Central memory CD4-positive, alpha-beta T cell (primary cell): ENCODE measurements around the gene TPD52L2.
"Not testable (repeated sequence)": the region's sequence is repeated elsewhere in the genome, so short reads cannot be mapped to it uniquely, and the experiment has no call there.

ENCODE experiments used
- DNase-seq: peaks from one replicate; pipeline ENCODE4 v3.0.0; 2022

Gene TPD52L2

DNA sequence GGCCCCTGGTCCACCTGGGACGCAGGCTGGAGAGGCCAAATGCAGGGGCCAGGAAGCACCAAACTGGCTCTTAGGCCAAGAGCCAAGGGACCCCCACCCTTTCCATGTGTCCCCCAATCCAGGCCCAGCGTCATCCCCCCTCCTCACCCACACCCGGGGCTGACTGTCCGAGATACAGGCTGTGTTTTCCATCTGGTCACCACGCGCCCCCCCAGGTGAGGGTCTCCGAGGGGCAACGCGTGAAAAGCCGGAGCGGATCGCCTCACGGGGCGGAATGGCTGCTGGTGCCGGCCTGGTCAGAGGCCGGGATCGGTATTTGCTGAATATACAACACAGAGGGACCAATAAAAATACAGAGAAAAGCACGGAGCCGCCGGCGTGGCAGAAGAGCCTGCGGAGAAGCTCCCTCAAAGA lies 9.0 kb upstream of the TPD52L2 start:
- no peak for DNase-seq

DNA sequence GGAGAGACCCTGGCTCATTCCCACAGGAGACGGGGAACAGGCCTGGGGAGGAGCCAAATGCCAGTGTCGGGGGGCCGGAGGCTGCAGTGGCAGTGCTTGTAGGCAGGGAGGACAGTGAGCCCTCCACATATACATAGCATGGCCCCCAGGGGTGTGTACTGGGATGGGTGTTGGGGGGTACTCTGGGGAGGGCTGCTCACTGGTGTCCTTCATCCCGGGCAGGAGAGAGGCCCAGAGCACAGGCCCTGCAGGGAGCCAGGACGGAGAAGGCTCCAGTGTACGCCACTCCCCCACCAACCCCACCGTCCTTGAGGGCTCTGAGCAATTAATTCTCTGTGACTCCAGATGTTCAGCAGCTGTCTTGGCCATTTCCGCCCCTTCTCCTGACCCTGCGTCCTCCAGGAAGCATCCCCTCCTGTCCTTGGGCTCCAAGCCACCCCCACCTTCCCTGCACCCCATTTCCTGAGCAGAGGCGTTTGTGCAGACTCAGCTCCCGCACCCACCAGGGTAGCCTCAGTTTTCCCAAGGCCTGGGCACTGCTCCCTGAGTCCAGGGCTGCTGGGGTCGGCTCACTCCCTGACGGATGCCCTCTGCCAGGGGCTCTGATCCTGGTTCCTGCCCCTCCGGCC lies 7.2 kb upstream of the TPD52L2 start:
- DNase-seq, result no peak

DNA sequence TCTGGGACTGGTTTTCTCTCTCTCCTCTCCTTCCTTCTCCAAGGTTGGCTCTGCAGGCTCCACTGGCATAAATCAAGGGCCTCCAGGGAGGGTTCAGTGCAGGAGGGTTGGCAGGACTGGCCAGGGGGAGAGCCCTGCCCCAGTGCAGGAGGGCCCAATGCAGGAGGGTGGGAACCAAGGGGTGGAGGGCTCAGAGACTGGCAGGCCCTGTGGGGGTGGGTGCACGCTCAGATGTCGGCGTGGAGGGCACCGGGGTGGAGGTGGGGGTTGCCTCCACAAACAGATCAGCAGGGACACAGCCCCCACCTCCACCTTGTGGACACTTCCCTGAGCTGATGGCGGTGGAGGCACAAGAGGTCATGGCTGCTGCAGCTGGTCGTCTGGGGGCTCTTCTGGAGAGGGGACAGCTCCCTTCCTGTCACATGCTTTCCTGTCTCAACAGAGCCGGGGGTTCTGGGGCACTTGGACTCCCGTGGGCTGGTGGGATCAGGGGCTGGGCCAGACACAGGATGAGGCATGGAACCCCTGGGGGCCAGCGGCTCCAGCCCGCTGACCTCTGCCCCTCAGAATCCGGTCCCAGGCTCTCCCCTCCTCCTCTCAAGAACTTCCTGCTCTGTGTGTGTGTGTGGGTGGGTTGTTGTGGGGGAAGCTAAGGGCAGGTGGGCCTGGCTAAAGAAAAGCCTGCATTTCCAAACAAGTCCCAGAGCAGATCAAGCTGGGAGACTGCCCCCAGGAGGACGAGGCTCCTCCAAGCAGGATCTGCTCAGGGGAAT lies 6.5 kb upstream of the TPD52L2 start:
- no peak for DNase-seq

DNA sequence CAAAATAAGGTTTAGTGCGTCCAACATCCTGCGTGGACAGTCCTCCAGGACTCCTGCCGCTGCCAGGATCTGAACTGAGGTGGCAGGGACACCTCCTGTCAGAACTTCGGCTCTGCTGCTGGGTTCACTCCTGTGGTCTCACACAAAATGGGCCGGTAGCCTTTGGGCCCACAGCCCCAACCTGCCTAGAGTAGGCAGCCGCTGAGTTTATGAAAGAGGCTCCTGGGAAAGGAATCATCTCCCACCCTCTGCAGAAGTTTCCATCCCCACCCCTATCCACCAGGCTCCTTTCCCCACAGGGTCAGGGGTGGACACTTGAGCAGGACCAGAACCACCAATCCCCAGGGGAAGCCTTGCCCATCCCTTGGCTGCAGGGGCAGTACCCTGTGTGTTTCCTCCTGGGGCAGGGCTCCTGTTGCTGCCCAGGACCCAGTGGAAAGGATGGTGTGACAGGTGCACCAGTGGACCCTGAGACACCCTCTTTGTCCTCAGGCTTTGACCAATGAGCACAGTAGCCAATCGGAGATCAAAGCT lies 5.8 kb upstream of the TPD52L2 start:
- DNase-seq, result no peak

DNA sequence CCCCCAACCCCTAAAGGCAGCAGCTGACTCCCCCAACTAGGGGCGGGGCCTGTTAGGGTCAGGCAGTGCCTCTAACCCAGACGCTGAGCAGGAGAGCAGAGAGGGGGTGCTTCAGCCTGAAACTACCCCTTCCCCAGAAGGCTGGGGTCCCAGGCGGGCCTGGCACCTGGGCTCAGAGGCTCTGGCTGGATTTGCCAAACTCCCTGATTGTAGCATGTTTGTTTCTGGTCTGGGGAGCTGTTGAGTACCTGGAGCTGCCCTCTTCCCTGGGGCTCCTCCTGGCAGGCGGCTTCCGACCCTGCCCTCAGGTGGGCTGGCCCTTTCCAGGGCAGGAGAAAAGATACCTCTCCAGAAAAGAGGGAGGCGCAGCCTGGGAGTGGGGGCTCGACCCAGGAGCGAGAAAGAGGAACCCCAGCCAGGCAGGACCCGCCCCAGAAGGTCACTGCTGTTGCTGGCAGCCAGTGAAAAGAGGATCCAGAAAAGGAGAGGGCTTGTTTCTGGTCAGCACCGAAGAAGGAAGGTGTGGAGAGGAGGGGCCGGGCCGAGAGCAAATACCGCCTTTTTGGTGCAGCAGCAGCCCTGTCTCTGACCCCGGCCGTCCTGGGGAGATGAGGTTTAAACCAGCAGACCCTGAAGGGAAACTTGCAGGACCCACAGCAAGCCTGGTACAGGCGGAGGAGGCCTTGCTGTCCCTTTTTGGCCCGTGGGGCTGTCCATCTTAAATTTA lies 4.6 kb upstream of the TPD52L2 start:
- DNase-seq, result no peak

DNA sequence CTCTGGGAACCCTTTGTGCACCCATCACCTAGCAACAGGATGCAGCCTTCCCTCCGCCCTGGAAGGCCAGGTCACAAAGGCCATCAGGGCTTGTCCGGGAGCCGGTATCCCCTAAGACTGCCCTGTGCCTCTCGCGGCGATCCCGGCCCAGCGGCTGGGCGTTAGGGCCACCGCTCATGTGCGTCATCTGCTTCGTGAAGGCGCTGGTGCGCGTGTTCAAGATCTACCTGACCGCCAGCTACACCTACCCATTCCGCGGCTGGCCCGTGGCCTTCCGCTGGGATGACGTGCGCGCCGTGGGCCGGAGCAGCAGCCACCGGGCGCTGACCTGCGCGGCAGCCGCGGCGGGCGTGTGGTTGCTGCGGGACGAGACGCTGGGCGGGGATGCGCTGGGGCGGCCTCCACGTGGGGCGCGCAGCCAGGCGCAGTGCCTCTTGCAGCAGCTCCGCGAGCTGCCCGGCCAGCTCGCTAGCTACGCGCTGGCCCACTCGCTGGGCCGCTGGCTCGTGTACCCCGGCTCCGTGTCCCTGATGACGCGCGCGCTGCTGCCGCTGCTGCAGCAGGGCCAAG lies 3.6 kb upstream of the TPD52L2 start, which contains the start of gene ABHD16B:
Gene ABHD16B (plus strand): TSS at position 134 of the 570 bp plus-strand sequence. CDS start 43 bp downstream, at position 177.
- DNase-seq, result no peak

DNA sequence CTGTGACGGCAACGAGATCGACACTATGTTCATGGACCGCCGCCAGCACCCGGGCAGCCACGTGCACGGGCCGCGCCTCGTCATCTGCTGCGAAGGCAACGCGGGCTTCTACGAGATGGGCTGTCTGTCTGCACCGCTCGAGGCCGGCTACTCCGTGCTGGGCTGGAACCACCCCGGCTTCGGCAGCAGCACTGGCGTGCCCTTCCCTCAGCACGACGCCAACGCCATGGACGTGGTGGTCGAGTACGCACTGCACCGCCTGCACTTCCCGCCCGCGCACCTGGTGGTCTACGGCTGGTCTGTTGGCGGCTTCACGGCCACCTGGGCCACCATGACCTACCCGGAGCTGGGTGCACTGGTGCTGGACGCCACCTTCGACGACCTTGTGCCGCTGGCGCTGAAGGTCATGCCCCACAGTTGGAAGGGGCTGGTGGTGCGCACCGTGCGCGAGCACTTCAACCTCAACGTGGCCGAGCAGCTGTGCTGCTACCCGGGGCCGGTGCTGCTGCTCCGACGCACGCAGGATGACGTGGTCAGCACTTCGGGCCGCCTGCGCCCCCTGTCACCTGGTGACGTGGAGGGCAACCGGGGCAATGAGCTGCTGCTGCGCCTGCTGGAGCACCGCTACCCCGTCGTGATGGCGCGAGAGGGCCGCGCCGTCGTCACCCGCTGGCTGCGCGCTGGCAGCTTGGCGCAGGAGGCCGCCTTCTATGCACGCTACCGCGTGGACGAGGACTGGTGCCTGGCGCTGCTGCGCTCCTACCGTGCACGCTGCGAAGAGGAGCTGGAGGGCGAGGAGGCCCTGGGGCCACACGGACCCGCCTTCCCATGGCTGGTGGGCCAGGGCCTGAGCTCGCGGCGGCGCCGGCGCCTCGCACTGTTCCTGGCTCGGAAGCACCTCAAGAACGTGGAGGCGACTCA lies 2.8 kb upstream of the TPD52L2 start:
- no peak for DNase-seq

DNA sequence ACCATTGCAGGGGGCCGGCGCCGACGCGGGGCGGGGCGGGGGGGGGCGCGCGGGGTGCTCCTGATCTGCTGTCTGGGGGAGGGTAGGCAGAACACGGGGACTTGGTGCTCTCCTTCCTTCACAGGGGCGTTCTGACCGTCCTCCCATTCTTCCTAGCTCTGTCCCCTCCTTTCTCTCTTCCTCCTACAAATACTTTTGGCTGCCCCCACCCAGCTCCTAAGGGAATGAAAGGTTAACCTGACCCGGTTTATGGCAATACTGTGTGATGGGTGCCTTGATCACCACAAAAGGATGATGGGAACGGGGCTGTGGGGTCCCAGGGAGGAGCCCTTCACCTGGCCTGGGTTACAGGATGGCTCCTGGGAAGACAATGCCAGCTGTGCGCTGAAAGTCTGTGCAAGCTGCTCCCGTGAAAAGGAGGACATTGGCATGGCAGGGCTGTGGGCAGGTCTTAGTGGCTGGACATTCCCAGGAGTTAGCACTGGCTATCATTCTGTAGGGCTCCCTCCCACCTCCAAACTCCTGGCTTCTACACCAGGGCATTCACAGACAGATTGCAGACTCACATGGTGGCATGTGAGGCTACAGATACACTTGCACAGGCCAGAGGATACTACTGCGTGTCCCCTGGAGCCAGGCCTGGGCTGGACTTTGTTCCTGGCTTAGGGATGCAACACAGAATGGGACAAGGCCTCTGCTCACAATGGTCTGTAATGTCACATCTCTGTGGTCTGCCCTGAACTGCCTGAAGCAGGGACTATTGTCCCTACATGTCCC lies 1.9 kb upstream of the TPD52L2 start:
- no peak for DNase-seq

DNA sequence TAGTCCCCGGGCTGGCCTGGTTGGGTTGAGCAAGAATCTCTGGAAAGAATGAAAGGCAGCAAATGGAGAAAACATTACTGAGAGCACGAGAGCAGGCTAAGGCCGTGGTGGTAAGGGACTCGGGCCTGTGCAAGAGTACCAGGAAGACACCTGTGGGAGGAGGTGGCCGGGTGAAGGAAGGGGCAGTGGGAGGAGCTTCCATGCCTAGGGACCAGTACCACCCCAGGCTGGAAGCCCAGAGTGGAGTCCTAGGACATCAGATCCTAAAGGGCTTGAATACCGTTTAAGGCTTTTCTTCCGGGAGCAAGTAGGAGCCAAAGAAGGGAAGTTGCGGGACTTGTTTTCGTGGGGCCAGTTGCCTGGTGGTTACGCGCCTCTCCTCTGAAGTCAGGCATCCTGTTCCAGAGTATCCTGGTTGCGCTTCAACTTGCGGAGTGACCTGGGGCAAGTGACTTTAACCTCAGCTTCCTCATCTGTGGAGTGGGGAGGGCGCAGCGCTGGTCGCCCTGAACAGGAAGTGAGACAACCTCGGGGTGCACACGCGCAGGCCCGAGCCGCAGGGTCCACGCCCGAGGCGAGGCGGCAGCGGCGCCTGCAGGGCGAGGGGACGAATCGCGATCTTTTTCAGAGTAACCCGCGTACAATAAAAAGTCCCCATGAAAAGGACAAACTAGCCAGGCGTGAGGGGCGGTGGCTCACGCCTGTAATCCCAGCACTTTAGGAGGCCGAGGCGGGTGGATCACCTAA lies 1.1 kb upstream of the TPD52L2 start:
- DNase-seq, result peak; percentile 77

DNA sequence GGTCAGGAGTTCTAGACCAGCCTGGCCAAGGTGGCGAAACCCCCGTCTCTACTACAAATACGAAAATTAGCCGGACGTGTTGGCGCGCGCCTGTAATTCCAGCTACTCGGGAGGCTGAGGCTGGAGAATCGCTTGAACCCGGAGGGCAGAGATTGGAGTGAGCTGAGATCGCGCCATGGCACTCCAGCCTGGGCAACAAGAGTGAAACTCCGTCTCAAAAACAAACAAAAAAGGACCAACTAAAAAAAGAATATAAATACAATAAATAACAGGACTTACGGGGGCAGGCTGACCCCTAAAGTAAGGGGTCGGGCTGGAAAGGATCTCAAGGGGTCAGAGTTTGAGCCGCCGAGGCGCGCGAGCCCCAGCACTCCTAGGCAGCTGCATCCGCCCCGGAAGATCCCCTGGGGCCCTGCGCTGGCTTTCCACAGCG lies 509 bp upstream of the TPD52L2 start:
- DNase-seq, result no peak

DNA sequence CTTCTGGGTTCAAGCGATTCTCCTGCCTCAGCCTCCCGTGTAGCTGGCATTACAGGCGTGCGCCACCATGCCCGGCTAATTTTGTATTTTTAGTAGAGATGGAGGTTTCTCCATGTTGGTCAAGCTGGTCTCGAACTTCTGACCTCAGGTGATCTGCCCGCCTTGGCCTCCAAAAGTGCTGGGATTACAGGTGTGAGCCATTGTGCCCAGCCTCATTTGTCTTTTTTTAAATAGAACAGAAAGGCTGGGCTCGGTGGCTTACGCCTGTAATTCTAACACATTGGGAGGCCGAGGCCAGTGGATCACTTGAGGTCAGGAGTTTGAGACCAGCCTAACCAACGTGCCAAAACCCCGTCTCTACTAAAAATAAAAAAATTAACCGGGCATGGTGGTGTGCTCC lies 2.0 kb downstream of the TPD52L2 start:
- DNase-seq, result not testable (repeated sequence)

DNA sequence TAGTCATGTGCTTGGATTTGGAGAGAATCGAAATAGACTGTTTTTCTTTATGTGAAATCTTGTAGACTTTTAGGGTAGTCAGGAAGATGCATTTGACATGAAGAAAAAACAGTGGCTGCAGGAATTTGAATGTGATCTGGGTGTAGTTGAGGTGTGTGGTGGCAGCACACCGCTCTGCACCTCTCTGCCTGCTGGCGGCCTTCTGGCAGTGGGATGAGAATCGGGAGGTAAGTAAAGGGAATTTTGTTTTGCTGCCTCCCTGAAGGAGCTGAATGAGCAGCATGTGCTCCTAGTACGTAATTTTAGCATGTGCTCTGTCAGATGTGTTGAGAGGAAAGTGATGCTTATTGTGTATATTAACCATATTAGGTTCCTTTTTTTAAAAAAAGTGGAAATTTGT lies 3.2 kb downstream of the TPD52L2 start:
- no peak for DNase-seq

DNA sequence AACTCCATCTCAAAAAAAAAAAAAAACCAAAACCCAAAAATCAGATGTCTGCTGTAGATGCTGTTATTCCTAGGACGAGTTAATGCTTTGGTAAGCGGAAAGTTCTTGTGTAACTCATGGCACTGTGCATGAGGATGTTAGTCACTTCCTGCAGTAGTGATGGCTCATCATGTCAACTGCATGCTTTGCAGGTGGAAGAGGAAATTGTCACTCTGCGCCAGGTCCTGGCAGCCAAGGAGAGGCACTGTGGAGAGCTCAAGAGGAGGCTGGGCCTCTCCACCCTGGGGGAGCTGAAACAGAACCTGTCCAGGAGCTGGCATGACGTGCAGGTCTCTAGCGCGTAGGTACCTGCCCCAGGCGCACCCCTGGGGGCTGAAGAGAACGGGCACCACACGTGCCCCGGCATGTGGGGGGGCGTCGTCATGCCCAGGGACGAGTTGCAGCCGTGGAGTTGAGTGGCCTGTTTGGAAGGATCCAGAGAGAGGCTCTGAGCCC lies 8.5 kb downstream of the TPD52L2 start:
- peak; percentile 22 for DNase-seq

DNA sequence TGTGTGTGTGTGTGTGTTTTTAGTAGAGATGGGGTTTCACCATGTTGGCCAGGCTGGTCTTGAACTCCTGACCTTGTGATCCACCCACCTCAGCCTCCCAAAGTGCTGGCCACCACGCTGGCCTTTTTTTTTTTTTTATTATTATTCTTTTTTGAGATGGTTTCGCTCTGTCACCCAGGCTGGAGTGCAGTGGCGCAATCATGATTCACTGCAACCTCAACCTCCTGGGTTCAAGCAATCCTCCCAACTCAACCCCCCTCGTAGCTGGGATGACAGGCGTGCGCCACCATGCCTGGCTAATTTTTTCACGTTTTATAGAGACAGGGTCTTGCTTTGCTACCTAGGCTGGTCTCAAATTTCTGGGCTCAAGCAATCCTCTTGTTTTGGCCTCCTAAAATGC lies 9.2 kb downstream of the TPD52L2 start:
- DNase-seq, result not testable (repeated sequence)

DNA sequence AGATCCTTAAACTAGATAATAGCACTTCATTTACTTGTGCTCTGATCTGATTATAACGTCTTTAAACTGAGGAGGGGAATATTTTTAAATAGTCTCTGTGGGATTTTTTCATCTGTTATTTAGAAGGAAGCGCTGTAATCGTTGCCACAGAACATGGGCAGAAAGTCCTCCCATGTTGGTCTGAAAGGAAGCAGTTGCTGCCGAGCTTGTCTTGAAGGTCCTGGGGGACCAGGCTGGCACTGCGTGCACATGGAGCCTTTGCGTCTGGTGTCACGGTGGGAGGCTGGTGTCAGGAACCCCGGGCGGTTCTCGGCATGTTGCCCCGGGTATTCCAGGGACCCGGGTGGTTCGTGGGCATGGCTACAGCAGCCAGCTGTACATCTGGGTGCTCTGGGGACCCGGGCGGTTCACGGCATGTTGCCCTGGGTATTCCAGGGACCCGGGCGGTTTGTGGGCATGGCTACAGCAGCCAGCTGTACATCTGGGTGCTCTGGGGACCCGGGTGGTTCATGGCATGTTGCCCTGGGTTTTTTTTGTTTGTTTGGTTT lies 11.5 kb downstream of the TPD52L2 start:
- DNase-seq, result no peak

DNA sequence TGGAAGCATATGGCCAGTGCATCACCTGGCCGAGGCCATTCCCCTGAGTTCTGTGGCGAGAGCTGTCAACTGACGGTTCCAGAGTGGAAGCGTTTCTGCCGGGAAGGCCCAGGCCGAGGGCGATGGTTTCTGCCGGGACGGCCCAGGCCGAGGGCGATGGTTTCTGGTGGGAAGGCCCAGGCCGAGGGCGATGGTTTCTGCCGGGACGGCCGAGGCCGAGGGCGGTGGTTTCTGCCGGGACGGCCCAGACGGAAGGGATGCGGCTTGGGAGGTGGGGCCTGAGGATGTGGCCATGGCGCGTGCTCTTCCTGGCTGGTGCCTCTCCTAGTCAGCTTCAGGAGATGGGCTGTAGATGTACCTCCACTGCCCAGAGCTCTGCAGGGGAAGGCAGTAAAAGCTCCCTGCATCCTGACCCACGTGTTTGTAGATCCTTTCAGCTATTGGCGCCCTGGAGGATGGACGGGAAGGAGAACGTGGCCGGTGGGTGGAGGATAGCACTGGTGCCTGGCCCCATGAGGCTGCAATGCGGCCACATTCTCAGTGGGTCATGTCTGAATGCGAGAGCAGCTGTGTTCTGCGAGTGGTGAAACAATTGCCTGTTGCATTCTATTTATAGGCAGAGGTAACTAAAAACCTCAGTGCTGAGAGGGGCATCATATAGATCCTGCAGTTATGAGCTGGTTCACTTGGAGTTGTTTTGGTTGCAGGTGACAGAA lies 12.8 kb downstream of the TPD52L2 start:
- DNase-seq, result no peak

DNA sequence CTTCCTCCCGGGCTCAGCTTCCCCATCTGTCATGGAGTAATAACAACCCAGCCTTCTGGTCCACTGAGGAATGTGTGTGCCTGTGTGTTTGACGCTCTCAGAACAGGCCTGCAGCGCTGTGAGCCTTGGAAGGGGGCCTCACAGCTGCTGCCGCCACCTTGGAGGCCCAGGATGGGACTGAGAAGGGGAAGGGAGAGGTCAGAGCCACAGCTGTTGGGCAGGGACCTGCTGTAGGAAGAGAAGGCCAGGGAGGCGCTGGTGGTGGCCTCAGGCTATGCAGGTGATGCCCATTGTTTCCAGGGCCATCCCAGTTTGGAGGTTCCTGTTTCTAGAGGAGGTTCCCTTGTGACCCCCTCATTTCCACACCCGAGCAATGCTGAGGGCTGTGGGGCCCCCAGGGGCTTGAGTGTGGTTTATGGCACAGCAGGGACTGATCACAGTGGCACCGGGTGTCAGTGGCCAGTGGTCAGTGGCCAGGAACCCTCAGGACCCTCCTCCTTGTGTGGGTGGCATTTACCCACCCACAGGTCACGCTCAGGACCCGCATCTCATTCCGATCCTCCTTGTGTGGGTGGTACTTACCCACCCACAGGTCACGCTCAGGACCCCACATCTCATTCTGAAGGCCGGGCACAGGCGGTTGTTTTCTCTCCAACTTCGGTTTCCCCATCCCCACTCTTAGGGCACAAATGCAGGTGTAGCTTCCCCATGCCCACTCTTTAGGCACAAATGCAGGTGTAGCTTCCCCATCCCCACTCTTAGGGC lies 14.0 kb downstream of the TPD52L2 start:
- DNase-seq, result no peak

DNA sequence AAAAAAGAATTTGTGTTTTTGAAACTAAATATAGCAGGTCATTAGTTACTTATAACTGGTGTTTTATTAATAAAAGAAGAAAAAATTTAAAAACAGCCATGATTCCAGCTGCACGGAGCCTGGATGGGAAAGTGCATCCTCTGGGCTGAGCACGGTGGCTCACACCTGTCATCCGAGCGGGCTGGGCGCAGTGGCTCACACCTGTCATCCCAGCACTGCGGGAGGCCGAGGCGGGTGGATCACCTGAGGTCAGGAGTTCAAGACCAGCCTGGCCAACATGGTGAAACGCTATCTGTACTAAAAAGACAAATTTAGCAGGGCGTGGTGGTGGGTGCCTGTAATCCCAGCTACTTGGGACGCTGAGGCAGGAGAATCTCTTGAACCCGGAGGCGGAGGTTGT lies 15.8 kb downstream of the TPD52L2 start:
- DNase-seq, result not testable (repeated sequence)
